Mucosa of descending colon (tissue), 3 donors: ENCODE results near the gene ZDHHC11B. TPM values are rescaled to one million over a fixed set of nuclear protein-coding genes. Genes with fewer than 3 reads are reported as not detected.
"Not testable (repeated sequence)": the region's sequence is repeated elsewhere in the genome, so short reads cannot be mapped to it uniquely, and the experiment has no call there.

ENCODE experiments used
- ATAC-seq: fragments of 200-7000 bp; cut with Tn5 transposase; one replicate; pipeline ENCODE4 v1.9.1; 2020; ENCODE audit warnings: mild to moderate bottlenecking, moderate library complexity
- DNase-seq, 3 donors: peaks; one replicate each; pipeline ENCODE4 v3.0.0-alpha.2; 2020
- H3K36me3 ChIP-seq: fragments of 200-600 bp; one replicate; pipeline ENCODE4 v1.8.0; 2021; ENCODE audit warnings: low read depth, mild to moderate bottlenecking
- H3K4me1 ChIP-seq: fragments of 200-600 bp; one replicate; pipeline ENCODE4 v1.8.0; 2021; ENCODE audit warnings: low read depth, mild to moderate bottlenecking
- H3K4me3 ChIP-seq: fragments of 200-600 bp; one replicate; pipeline ENCODE4 v1.8.0; 2021; ENCODE audit warnings: mild to moderate bottlenecking
- H3K9me3 ChIP-seq: fragments of 200-600 bp; one replicate; pipeline ENCODE4 v1.8.0; 2021; ENCODE audit warnings: mild to moderate bottlenecking
- intact Hi-C, 2 donors: fragments of 100-400 bp; cut with DNase I in 1 of 2; cut with micrococcal nuclease in 1 of 2; formaldehyde crosslinking; loops; one replicate each; pipeline versions ENCODE4 v1.11.0 to v1.11.1; 2022; cut with DNase I, micrococcal nuclease
- total RNA-seq, 3 donors: library from RNA; stranded (reverse); fragmentation: NEBNext Ultra II Directional in 2 of 3; extraction: Animal tissue kit (Norgen Biotek cat#: 25700) in 2 of 3; gene quantifications; one replicate each; pipeline versions ENCODE4 v1.2.1 to v1.2.4, GENCODE V29; 2021 to 2023
- TF ChIP-seq, protein P1 (sequence below): fragments of 200-600 bp; IDR thresholded peaks from one replicate; pipeline ENCODE4 v1.8.0; 2022; ENCODE audit warnings: antibody characterized with exemption, mild to moderate bottlenecking
- donor health status: DM: no; HTN: no; CAD: no; lungs with moderate emphysema.
- donor health status: DM: no; HTN: no; CAD: no.
- donor health status: DM: no; HTN: yes; CAD: no.

ZDHHC11B gene
- total RNA-seq, 3 donors from 2014 or later: 0.41 to 6.4 (median 4.6) TPM

DNA sequence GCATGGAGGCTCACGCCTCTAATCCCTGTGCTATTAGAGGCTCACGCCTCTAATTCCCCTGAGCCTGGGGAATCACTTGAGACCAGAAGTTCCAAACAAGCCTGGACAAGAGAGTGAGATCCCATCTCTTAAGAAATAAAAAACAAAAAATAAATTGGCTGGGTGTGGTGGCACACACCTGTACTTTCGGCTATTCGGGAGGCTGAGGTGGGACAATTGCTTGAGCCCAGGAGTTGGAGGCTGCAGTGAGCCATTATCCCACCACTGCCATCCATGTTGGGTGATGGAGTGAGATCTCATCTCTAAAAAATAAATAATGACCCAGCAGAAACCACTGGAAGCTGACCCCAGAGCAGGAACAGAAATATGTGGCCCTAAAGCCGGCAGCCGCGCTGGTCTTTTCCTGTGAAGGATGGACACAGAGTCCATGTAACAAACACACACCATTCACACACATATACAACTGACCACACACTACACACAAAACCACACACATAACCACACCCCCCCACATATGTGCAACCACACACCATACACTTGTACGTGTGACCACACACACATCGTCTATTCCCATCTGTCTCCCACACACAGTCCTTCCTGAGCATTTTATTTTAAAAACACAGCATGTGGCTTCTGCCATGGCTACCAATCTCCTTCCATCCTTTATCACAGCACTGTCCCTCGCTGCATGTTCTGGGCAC is 51.6 kb downstream of the ZDHHC11B start:
- DNase-seq, intact Hi-C loops, ATAC-seq, H3K4me1 ChIP-seq, H3K4me3 ChIP-seq, H3K36me3 ChIP-seq, H3K9me3 ChIP-seq: not testable (repeated sequence)

DNA sequence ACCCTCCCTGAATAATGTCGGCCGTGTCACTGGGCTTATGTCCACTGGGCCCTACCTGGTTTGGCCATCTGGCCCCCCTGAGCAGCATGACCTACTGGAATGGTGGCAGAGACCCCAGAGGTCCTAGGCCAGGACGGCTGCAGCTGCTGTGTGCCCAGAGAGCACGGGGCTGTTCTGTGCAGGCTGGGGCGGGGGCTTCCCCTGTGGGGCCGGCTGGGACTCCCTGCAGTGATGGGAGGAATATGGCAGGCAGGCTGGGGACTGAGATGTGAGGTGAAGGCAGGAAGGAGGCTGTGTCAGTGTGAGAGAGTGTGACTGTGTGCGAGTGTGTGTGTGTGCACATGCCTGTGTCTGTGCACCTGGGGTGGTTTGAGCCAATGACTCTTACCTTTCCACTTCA is 55.3 kb downstream of the ZDHHC11B start:
- H3K36me3 ChIP-seq, H3K4me3 ChIP-seq, intact Hi-C loops, DNase-seq, H3K4me1 ChIP-seq, ATAC-seq, H3K9me3 ChIP-seq: not testable (repeated sequence)

DNA sequence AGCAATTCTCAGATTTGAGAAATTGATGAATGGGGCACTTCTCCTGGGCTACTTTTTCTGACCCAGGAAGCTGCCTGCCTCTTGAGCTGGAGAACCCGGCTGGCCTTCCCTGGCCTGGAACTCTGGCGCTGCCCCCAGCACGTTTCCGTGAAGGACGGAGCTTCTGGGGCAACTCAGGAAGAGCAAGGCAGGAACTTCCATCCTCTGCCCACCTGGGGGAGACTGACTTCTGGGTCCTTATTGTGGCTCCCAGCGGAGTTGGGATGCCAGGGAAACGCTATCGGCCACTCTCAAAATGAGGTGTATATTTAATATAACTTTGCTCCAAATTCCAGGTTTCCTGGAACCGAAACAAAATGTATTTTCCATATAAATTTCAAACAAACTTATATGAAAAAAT is 57.4 kb downstream of the ZDHHC11B start:
- H3K36me3 ChIP-seq, intact Hi-C loops, ATAC-seq, DNase-seq, H3K4me1 ChIP-seq, H3K9me3 ChIP-seq, H3K4me3 ChIP-seq: not testable (repeated sequence)

DNA sequence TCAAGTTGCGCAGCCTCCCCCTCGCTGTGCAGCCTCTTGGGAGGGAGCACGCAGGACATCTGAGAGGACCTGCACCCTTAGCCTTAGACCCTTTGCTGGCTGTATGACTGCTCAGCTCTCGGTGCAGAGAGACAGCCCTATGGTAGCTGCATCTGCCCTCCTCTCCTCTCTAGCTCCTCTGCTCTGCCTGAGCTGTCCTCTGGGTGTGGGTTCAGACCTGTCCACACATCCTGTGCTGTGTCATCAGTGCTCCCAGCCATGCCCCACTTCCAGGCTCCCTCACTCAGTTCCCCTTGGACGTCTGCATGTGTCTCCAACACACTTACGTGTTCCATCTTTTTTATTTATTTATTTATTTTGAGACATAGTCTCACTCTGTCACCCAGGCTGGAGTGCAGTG is 60.7 kb downstream of the ZDHHC11B start:
- H3K36me3 ChIP-seq, ATAC-seq, intact Hi-C loops: not testable (repeated sequence)

DNA sequence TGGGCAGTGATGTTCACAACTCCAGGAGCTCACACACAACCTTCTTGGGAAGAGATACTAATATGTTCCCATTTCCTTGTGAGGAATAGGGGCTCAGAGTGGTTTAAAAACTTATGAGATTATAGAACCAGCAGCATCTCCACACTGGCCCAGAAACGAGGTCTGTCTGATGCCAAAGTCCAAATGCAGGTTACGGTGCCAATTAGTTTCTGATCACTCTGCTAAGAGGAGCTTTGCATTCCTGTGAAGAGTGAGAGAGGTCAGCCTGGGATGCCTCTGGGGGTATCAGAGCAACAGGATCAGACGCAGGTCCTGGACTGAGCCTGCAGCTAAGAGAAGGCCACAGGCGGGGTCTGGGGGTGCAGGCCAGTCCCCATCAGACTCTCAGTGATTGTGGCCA is 61.2 kb downstream of the ZDHHC11B start:
- H3K4me1 ChIP-seq, H3K9me3 ChIP-seq, H3K4me3 ChIP-seq, ATAC-seq, DNase-seq, intact Hi-C loops, H3K36me3 ChIP-seq: not testable (repeated sequence)

More for the DNA sequence above, 60.7 kb downstream of the ZDHHC11B start:
- not testable (repeated sequence) for H3K4me3 ChIP-seq, DNase-seq, H3K9me3 ChIP-seq, H3K4me1 ChIP-seq

DNA sequence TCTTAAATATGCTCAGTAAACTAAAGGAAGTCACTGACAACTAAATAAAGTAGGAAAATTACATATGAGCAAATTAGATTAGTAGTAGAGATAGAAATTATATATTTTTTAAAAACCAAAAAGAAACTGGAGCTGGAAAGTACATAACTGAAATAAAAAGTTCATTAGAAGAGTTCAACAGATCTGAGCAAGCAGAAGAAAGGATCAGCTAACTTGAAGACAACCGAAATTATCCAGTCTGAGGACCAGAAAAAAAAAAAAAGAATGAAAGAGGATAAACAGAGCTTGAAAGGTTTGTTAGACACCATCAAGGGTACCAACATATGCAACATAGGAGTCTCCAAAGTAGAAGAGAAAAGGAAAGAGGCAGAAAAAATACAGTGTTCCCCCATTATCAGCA is 65.2 kb downstream of the ZDHHC11B start:
- H3K36me3 ChIP-seq, H3K4me1 ChIP-seq, intact Hi-C loops, ATAC-seq, H3K9me3 ChIP-seq, H3K4me3 ChIP-seq, DNase-seq: not testable (repeated sequence)

DNA sequence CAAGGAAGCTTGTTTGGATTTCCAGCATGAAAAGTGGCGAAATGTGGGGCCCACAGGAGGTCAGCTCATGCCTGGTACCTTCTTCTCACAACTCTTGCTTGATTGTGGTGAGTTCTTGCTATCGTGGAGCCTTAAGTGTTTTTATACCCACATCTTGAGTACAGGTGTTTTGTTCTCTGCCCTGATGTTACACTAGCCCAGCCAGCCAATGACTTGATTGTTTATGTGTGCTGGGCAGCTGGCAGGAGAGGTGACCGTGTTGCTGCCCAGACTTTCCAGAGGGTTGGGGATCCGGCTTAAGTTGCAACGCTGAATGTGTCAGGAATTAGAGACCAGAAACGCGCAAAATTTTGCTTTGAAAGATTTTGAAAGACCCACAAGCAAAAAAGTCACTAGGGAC is 67.4 kb downstream of the ZDHHC11B start:
- Histone ChIP-seq H3K4me1 (no peaks in the 10 kb centered on the region), H3K9me3 (no peaks in the 10 kb centered on the region), H3K4me3 (no peak overlapping the region), H3K36me3 (no peaks in the 10 kb centered on the region)
- intact Hi-C loops: no loop called here
- no peak for DNase-seq
- TF ChIP-seq, protein P1, sequence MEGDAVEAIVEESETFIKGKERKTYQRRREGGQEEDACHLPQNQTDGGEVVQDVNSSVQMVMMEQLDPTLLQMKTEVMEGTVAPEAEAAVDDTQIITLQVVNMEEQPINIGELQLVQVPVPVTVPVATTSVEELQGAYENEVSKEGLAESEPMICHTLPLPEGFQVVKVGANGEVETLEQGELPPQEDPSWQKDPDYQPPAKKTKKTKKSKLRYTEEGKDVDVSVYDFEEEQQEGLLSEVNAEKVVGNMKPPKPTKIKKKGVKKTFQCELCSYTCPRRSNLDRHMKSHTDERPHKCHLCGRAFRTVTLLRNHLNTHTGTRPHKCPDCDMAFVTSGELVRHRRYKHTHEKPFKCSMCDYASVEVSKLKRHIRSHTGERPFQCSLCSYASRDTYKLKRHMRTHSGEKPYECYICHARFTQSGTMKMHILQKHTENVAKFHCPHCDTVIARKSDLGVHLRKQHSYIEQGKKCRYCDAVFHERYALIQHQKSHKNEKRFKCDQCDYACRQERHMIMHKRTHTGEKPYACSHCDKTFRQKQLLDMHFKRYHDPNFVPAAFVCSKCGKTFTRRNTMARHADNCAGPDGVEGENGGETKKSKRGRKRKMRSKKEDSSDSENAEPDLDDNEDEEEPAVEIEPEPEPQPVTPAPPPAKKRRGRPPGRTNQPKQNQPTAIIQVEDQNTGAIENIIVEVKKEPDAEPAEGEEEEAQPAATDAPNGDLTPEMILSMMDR: no peak
- no peak for ATAC-seq

DNA sequence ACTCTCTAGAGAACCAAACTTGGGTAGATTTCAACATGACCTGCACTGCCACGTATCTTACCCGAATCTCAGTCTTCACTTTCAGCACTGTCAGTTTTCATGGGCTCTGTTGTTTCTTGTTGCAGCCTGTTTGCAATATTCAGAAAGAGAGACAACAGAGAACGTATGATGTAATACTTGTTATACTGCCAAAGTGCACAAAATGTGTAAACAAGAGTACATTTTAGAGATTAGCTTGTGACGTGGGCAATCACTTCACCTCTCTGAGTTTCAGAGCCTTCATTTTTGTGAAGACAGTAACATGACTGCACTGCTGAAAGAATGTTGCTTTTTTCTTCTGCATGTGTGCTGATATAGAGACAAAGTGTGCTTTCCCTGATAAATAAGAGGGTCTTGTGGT is 67.8 kb downstream of the ZDHHC11B start:
- H3K9me3 ChIP-seq, H3K36me3 ChIP-seq, H3K4me1 ChIP-seq, DNase-seq, intact Hi-C loops, H3K4me3 ChIP-seq: not testable (repeated sequence)
- peak; percentile 69 for ATAC-seq

DNA sequence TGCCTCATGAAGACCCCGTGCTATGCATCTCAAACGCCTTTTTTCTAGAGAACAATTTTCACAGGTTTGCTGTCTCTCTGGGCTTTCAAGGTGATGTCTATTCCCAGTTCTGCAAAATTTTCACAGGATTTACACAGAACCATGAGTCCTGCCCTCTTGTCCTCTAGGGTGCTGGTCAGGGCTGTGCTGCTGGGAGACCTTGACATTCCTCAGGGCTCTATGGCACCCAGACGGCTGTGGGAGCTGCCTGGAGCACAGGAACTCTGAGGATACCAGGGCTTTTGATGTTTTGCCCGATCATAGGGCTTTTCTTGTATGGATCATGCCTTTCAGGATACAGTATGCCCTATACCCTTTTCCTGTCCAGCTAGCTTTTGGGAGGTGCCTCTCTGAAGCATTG is 68.9 kb downstream of the ZDHHC11B start:
- H3K9me3 ChIP-seq, H3K4me1 ChIP-seq, H3K36me3 ChIP-seq, ATAC-seq, H3K4me3 ChIP-seq, intact Hi-C loops, DNase-seq: not testable (repeated sequence)

DNA sequence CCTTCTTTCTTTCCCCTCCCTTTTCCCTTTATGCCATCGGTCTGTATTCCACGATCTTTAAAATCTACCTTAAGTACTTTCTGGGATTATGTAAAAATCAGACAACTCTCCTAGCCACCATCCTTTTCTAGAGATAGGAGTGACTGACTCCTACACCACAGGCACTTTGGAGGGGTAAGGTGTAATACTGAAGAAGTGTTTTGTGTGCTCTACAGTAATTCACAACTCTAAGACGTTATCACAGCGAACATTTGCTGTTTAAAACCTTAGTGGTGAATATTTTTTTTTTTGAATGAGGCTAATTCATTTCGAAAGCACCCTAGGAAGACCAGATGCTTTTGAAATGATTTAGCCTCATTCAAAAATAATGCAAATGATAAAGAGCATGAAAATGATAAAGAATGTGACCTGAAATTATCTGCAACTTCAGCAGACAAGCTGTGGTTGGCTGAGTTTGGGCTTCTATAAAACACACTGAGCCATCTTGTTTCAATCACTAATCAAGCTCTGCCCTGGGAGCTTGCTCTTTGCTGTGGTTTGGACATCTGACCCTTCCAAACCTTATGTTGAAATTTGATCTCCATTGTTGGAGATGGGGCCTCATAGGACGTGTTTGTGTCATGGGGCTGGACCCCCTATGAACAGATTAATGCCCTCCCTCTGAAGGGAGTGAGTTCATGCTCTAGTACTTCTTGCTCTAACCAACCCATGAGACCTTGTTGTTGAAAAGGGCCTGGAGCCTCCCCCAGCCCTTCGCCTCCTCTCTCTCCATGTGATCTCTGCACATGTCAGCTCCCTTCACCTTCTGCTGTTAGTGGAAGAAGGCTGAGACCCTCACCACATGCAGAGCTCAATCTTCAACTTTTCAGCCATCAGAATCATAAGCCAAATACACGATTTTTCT is 70.1 kb downstream of the ZDHHC11B start:
- ATAC-seq, DNase-seq, H3K4me3 ChIP-seq, H3K36me3 ChIP-seq, H3K4me1 ChIP-seq, intact Hi-C loops, H3K9me3 ChIP-seq: not testable (repeated sequence)

DNA sequence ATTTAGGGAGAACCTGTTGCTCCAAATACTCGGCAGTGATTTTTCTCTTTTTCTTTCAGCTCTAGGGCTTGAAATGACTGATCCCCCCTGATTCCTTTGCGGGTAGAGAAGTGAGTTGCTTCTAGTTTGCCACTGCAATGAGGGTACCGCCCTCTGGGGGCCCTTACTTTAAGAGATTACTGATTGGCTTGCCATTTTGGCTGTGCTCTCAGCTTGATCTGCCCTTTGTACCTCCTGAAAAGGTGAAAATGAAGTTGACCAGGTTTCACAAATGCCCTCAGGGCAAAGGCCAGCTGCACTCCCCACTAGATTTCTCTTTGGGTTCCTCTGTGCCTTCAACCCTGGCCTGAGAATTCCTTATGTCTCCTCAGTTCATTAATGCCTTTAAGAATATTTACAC is 70.8 kb downstream of the ZDHHC11B start:
- H3K9me3 ChIP-seq, DNase-seq, intact Hi-C loops, H3K36me3 ChIP-seq, H3K4me3 ChIP-seq, ATAC-seq, H3K4me1 ChIP-seq: not testable (repeated sequence)

DNA sequence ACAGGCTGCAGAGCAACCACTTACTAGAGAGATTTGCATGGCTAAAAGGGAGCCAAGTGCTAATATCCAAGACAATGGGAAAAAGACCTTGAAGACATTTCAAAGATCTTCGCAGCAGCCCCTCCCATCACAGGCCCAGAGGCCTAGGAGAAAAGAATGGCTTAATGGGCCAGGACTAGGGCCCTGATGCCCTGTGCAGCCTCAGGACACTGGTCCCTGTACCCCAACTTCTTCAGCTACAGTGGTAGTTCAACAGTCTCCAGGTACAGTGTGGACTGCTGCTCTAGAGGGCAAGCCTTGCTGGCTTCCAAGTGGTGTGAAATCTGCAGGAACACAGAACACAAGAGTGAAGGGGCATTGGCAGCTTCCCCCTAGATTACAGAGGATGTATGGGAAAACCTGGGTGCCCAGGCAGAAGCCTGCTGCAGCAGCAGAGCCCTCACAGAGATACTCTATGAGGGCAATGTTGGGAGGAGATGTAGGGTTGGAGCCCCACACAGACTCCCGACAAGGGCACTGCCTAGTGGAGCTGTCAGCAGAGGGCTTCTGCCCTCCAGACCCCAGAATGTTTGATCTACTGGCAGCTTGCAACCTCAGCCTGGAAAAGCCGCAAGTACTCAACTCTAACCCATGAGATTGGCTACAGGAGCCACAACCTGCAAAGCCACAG is 75.5 kb downstream of the ZDHHC11B start:
- H3K9me3 ChIP-seq, ATAC-seq, DNase-seq, H3K36me3 ChIP-seq, intact Hi-C loops, H3K4me3 ChIP-seq, H3K4me1 ChIP-seq: not testable (repeated sequence)

DNA sequence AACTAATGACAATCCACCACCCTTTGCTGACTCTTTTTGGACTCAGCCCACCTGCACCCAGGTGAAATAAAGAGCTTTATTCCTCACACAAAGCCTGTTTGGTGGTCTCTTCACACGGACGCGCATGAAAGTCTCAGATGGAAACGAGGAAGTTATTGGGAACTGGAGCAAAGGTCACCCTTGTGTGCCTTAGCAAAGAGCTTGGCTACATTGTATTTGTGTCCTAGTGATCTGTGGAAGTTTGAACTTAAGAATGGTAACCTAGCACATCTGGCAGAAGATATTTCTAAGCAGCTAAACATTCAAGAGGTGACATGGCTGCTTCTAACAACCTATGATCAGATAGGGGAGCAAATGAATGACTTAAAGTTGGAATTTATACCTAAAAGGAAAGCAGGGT is 76.2 kb downstream of the ZDHHC11B start:
- H3K4me1 ChIP-seq, DNase-seq, intact Hi-C loops, H3K4me3 ChIP-seq, H3K36me3 ChIP-seq, H3K9me3 ChIP-seq: not testable (repeated sequence)
- ATAC-seq: peak; percentile 75
